Fibroblast of lung (primary cell): ENCODE measurements around the gene SUGCT. TPM values are rescaled to one million over a fixed set of nuclear protein-coding genes. Genes with fewer than 3 reads are reported as not detected.

ENCODE experiments used
- DNase-seq, 2 donors: peaks; one replicate each; pipeline versions ENCODE4 v3.0.0 to v3.0.0-alpha.2; 2010; ENCODE audit warnings: low read depth in 2 of 2
- H2AFZ ChIP-seq: 2 replicates; pipeline ENCODE4 v1.5.1; 2012; ENCODE audit warnings: low read length, control low read depth, inconsistent platforms
- H3K27ac ChIP-seq: 2 replicates; pipeline ENCODE4 v1.5.1; 2011; ENCODE audit warnings: low read length, control low read depth; ENCODE audit not compliant: insufficient read depth
- H3K27me3 ChIP-seq: 2 replicates; pipeline ENCODE4 v1.5.1; 2011; ENCODE audit warnings: mild to moderate bottlenecking, low read length; ENCODE audit not compliant: control insufficient read depth, insufficient read depth
- H3K36me3 ChIP-seq: 2 replicates; pipeline ENCODE4 v1.5.1; 2011; ENCODE audit warnings: low read length; ENCODE audit not compliant: control insufficient read depth, insufficient read depth
- H3K4me1 ChIP-seq: 2 replicates; pipeline ENCODE4 v1.5.1; 2011; ENCODE audit warnings: low read length; ENCODE audit not compliant: control insufficient read depth, insufficient read depth; ENCODE audit errors: extremely low read depth
- H3K4me2 ChIP-seq: 2 replicates; pipeline ENCODE4 v1.5.1; 2011; ENCODE audit warnings: low read length, control low read depth; ENCODE audit not compliant: insufficient read depth; ENCODE audit errors: extremely low read depth
- H3K4me3 ChIP-seq, 4 experiments: fragments of 200-600 bp in 1 of 4; sonication (generic) in 1 of 4; replicated peaks in 1 of 4; 2 replicates each; pipeline ENCODE4 v1.5.1; 2011 to 2016; ENCODE audit warnings: low read length in 4 of 4, low read depth in 3 of 4, mild to moderate bottlenecking in 3 of 4, control low read depth in 2 of 4, inconsistent platforms in 1 of 4, mixed read lengths in 1 of 4; ENCODE audit not compliant: insufficient read depth in 1 of 4; ENCODE audit errors: control extremely low read depth in 1 of 4
- H3K79me2 ChIP-seq: 2 replicates; pipeline ENCODE4 v1.5.1; 2012; ENCODE audit warnings: mild to moderate bottlenecking, low read length, inconsistent platforms; ENCODE audit not compliant: control insufficient read depth, insufficient read depth
- H3K9ac ChIP-seq: 2 replicates; pipeline ENCODE4 v1.5.1; 2011; ENCODE audit warnings: mild to moderate bottlenecking, low read length, control low read depth; ENCODE audit not compliant: insufficient read depth
- H3K9me3 ChIP-seq: 2 replicates; pipeline ENCODE4 v1.5.1; 2012; ENCODE audit warnings: low read depth, low read length; ENCODE audit not compliant: control insufficient read depth, insufficient read depth
- H4K20me1 ChIP-seq: 2 replicates; pipeline ENCODE4 v1.5.1; 2011; ENCODE audit warnings: low read length; ENCODE audit not compliant: control insufficient read depth, insufficient read depth; ENCODE audit errors: extremely low read depth
- EZH2 ChIP-seq: IDR thresholded peaks from 2 replicates; pipeline ENCODE4 v1.5.1; 2012; ENCODE audit warnings: low read length, control low read depth, mild to moderate bottlenecking; ENCODE audit errors: missing control alignments
- polyA plus RNA-seq, 2 donors: library from polyadenylated mRNA; depleted of rRNA in 1 of 2; stranded (reverse) in 1 of 2; unstranded in 1 of 2; fragments of >200 nt; gene quantifications; 2 replicates each; pipeline ENCODE4 v1.2.1, GENCODE V29; 2011 to 2012; ENCODE audit warnings: missing spikeins in 1 of 2
- total RNA-seq: library from RNA; depleted of rRNA; stranded (reverse); fragments of >200 nt; gene quantifications from 2 replicates; pipeline ENCODE4 v1.2.1, GENCODE V29; 2014
- TF ChIP-seq, protein P1 (sequence below), 2 donors: IDR thresholded peaks in 1 of 2; conservative IDR thresholded peaks in 1 of 2; 1 replicate in 1 of 2; 2 replicates in 1 of 2; pipeline ENCODE4 v1.5.1; 2011 to 2012; ENCODE audit warnings: low read length in 2 of 2, control low read depth in 1 of 2, inconsistent platforms in 1 of 2, low read depth in 1 of 2, mild to moderate bottlenecking in 1 of 2

Gene SUGCT
- total and polyA plus RNA-seq, 2 donors (not counting 1 experiment from before 2014, with no cell fraction given) = 8.4 to 16.5 TPM

DNA sequence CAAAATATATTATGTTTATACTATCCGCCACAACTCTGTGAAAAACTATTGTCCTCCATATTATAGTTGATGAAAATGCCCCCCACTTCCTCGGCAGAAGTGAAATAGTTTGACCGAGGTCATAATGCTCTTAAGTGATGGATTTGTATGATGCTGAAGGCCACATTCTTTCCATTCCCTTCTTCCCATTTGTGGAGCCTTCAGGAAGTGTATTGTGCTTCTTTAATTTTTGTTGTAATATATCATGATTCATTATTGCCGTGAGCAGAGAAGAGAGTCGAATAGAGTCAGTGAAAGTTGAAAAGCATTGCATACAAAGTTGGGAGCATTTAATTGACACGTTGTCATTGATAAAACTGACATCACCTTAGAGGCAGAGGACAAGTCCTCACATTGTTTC, 460.3 kb downstream of the SUGCT start:
- H4K20me1 ChIP-seq = no peaks in the 10 kb centered on the region
- H3K27me3 ChIP-seq = no peaks in the 10 kb centered on the region
- H3K79me2 ChIP-seq = no peaks in the 10 kb centered on the region
- no peak overlapping the region for H3K4me2 ChIP-seq
- TF ChIP-seq, protein P1, sequence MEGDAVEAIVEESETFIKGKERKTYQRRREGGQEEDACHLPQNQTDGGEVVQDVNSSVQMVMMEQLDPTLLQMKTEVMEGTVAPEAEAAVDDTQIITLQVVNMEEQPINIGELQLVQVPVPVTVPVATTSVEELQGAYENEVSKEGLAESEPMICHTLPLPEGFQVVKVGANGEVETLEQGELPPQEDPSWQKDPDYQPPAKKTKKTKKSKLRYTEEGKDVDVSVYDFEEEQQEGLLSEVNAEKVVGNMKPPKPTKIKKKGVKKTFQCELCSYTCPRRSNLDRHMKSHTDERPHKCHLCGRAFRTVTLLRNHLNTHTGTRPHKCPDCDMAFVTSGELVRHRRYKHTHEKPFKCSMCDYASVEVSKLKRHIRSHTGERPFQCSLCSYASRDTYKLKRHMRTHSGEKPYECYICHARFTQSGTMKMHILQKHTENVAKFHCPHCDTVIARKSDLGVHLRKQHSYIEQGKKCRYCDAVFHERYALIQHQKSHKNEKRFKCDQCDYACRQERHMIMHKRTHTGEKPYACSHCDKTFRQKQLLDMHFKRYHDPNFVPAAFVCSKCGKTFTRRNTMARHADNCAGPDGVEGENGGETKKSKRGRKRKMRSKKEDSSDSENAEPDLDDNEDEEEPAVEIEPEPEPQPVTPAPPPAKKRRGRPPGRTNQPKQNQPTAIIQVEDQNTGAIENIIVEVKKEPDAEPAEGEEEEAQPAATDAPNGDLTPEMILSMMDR (conservative IDR thresholded peaks at IDR 0.05 in 1 of 2, IDR thresholded peaks at IDR 0.05 in 1 of 2; ENCODE audit: low read depth in 1 of 2, low read length in 2 of 2) = no peak
- no peak for TF ChIP-seq EZH2
- H3K4me3 ChIP-seq = no peak overlapping the region
- no peak overlapping the region for H3K27ac ChIP-seq
- peak in 1 of 2 donors; percentile 79 for DNase-seq
- H3K9ac ChIP-seq = no peak overlapping the region
- H3K36me3 ChIP-seq = no peaks in the 10 kb centered on the region
- H3K4me1 ChIP-seq = no peaks in the 10 kb centered on the region
- H2AFZ ChIP-seq = no peak overlapping the region
- no peaks in the 10 kb centered on the region for H3K9me3 ChIP-seq

DNA sequence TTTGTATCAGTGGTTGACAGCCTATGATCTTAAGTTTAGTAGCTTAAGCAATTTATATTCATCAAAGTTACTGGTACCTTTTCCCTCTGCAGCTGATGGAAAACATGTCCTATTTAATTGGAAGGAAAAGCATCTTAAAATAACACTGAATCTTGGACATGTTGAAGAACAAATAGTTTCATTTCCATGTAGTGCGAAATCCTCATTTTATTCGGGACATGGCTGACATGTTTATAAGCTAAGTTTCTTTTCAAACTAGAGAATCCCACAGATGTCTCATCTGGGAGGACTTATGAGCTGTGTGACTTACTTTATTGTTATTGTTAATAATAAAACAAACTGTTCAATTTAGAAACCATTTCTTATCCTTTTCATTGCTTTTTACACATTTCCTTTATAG, 461.0 kb downstream of the SUGCT start:
- no peak overlapping the region for H3K27ac ChIP-seq
- no peaks in the 10 kb centered on the region for H3K4me1 ChIP-seq
- H3K27me3 ChIP-seq = no peaks in the 10 kb centered on the region
- H3K4me2 ChIP-seq = no peak overlapping the region
- H3K4me3 ChIP-seq = no peak overlapping the region
- H3K36me3 ChIP-seq = no peaks in the 10 kb centered on the region
- H3K79me2 ChIP-seq = no peaks in the 10 kb centered on the region
- no peaks in the 10 kb centered on the region for H3K9me3 ChIP-seq
- peak in 1 of 2 donors; percentile 17 for DNase-seq
- TF ChIP-seq, protein P1 (conservative IDR thresholded peaks at IDR 0.05 in 1 of 2, IDR thresholded peaks at IDR 0.05 in 1 of 2; ENCODE audit: low read depth in 1 of 2, low read length in 2 of 2) = no peak
- no peak for TF ChIP-seq EZH2
- no peak overlapping the region for H3K9ac ChIP-seq
- H2AFZ ChIP-seq = no peak overlapping the region
- no peaks in the 10 kb centered on the region for H4K20me1 ChIP-seq

DNA sequence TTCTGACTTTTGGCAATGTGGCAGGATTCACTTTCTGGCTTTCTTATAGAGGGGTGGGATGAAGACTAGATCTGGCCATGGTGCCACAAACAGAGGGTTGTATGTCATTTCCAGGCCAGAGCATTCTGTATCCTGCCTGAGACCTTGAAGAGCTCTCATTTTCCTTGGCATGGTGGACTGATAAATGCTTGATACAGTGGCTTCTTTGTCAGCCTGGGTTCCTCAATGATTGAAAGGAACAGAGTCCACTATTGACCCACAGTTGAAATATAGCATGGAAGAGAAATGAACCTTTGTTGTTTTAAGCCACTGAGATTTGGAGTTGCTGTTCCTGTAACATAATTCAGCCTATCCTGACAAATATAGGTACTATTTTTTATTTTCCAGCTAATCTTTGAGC, 462.7 kb downstream of the SUGCT start:
- H3K4me2 ChIP-seq = no peak overlapping the region
- H3K9ac ChIP-seq = no peak overlapping the region
- no peaks in the 10 kb centered on the region for H4K20me1 ChIP-seq
- H3K27me3 ChIP-seq = no peaks in the 10 kb centered on the region
- no peak for DNase-seq
- no peak overlapping the region for H3K27ac ChIP-seq
- TF ChIP-seq, protein P1 (conservative IDR thresholded peaks at IDR 0.05 in 1 of 2, IDR thresholded peaks at IDR 0.05 in 1 of 2; ENCODE audit: low read depth in 1 of 2, low read length in 2 of 2) = no peak
- TF ChIP-seq EZH2 = no peak
- no peaks in the 10 kb centered on the region for H3K36me3 ChIP-seq
- no peaks in the 10 kb centered on the region for H3K4me1 ChIP-seq
- H3K79me2 ChIP-seq = no peaks in the 10 kb centered on the region
- H2AFZ ChIP-seq = no peak overlapping the region
- H3K4me3 ChIP-seq = no peak overlapping the region
- H3K9me3 ChIP-seq = no peaks in the 10 kb centered on the region
